GM21825 (cell line): ENCODE measurements around the gene KDM2B.

Source experiments
- ATAC-seq: cut with Tn5 transposase; IDR thresholded peaks from one replicate; pipeline ENCODE4 v1.9.1; 2021; ENCODE audit warnings: mild to moderate bottlenecking, moderate library complexity; ENCODE audit not compliant: unreplicated experiment

KDM2B gene

GRCh38 chr12:121532503-121533393, 48.1 kb downstream of the KDM2B start:
- no peak for ATAC-seq

GRCh38 chr12:121531356-121531750, 49.5 kb downstream of the KDM2B start:
- no peak for ATAC-seq

GRCh38 chr12:121530600-121531355, 50.0 kb downstream of the KDM2B start:
- no peak for ATAC-seq

- no peak for ATAC-seq
Measured at GRCh38 chr12:121529184-121529583, 51.6 kb downstream of the KDM2B start.

- ATAC-seq: no peak
Measured at GRCh38 chr12:121525411-121525810, 55.4 kb downstream of the KDM2B start.

GRCh38 chr12:121524196-121524916, 56.5 kb downstream of the KDM2B start:
- ATAC-seq: no peak

- ATAC-seq: no peak
Measured at GRCh38 chr12:121523741-121524140, 57.1 kb downstream of the KDM2B start.

GRCh38 chr12:121522971-121523370, 57.9 kb downstream of the KDM2B start:
- ATAC-seq: no peak

GRCh38 chr12:121520586-121521086, 60.2 kb downstream of the KDM2B start:
- no peak for ATAC-seq

GRCh38 chr12:121520119-121520518, 60.7 kb downstream of the KDM2B start:
- ATAC-seq: no peak

GRCh38 chr12:121519227-121519626, 61.6 kb downstream of the KDM2B start:
- ATAC-seq: no peak

- no peak for ATAC-seq
Measured at GRCh38 chr12:121518656-121519055, 62.2 kb downstream of the KDM2B start.

- no peak for ATAC-seq
Measured at GRCh38 chr12:121516437-121517011, 64.3 kb downstream of the KDM2B start.

- no peak for ATAC-seq
Measured at GRCh38 chr12:121515615-121516014, 65.2 kb downstream of the KDM2B start.

- peak; percentile 52 for ATAC-seq
Measured at GRCh38 chr12:121514184-121514742, 66.6 kb downstream of the KDM2B start.

- peak; percentile 60 for ATAC-seq
Measured at GRCh38 chr12:121513464-121514183, 67.2 kb downstream of the KDM2B start.

- no peak for ATAC-seq
Measured at GRCh38 chr12:121512561-121512960, 68.3 kb downstream of the KDM2B start.

GRCh38 chr12:121511916-121512315, 68.9 kb downstream of the KDM2B start:
- ATAC-seq: no peak

GRCh38 chr12:121509339-121509738, 71.5 kb downstream of the KDM2B start:
- ATAC-seq: no peak

GRCh38 chr12:121508533-121508932, 72.3 kb downstream of the KDM2B start:
- no peak for ATAC-seq
